ENCODE data around the gene DPP10.

DPP10 gene

DNA sequence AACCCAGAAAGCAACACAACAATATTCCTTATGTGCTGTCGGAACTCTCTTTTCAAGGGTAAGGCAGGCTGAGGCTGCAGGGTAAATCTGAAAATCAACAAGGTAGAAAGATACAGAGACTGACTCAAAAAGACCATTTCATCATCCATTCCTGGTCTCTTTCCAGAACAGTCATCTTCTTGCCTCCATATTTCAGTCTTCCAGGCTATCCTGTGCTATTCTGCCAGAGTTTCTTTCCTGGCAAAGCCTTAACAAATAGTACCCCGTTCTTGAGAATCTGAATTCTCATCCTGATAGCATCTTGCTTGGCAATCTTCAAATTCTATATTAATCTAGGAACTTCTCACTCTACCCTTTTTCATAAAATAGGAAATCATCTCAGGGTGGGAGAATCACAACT is 15.5 kb downstream of the DPP10 start:
- Histone ChIP-seq H3K56ac (ENCODE audit: low read length) (no peak overlapping the region), H3K4me1 (ENCODE audit: control insufficient read depth, low read depth, low read length) (no peaks in the 10 kb centered on the region), H2BK120ac (ENCODE audit: low read depth, low read length) (no peak overlapping the region), H3K4me2 (ENCODE audit: low read length) (no peak overlapping the region), H3K9ac (ENCODE audit: low read length) (no peak overlapping the region), H4K8ac (ENCODE audit: low read depth, low read length) (no peak overlapping the region), H3K27me3 (ENCODE audit: insufficient read depth, low read length, poor library complexity) (no peaks in the 10 kb centered on the region), H3K79me1 (ENCODE audit: low read length) (no peaks in the 10 kb centered on the region), H3K18ac (ENCODE audit: low read length) (no peak overlapping the region), H3K79me2 (ENCODE audit: control insufficient read depth, insufficient read depth, low read length) (no peaks in the 10 kb centered on the region), H4K5ac (ENCODE audit: low read length) (no peak overlapping the region), H2BK15ac (replicated peaks; ENCODE audit: low read depth) (no peak overlapping the region), H2BK5ac (ENCODE audit: low read length) (no peak overlapping the region), H3K23ac (ENCODE audit: low read length) (no peak overlapping the region), H3K27ac (ENCODE audit: low read depth, low read length) (no peak overlapping the region), H3K36me3 (ENCODE audit: control insufficient read depth, insufficient read depth, low read length) (no peaks in the 10 kb centered on the region), H3K4me3 (ENCODE audit: low read length) (no peak overlapping the region), H3K4ac (ENCODE audit: low read depth, low read length) (no peak overlapping the region), H2AK5ac (ENCODE audit: low read length) (no peak overlapping the region)
- WGBS (ENCODE audit: extremely low coverage, insufficient coverage, low lambda C conversion rate): no CpG with 5 or more reads among the region's 2 CpGs
- DNase-seq: no peak

DNA sequence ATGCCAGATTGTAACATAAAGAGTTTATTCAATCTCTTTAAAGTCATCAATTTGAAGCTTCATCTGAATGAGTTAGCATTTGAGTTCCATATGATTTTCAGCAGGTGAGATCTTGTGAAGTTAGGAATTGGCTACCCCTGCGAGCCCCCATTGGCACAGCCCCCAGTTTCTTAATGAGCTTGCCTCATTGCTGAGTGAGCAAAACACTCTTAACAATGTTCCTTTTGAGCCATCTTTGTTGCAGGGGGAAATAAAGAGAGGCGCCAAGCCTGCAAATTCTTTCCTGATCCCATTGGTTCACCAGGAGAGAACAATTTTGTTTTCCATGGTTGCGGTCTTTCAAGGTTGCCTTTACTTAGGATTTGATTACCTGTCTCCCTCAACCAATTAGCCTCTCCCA is 18.7 kb downstream of the DPP10 start:
- no peaks in the 10 kb centered on the region for H3K79me1 ChIP-seq (ENCODE audit: low read length)
- no peak overlapping the region for H2BK15ac ChIP-seq (replicated peaks; ENCODE audit: low read depth)
- DNase-seq: no peak
- H3K9ac ChIP-seq (ENCODE audit: low read length): no peak overlapping the region
- H3K56ac ChIP-seq (ENCODE audit: low read length): no peak overlapping the region
- H3K27ac ChIP-seq (ENCODE audit: low read depth, low read length): no peak overlapping the region
- no peak overlapping the region for H2AK5ac ChIP-seq (ENCODE audit: low read length)
- H3K4me2 ChIP-seq (ENCODE audit: low read length): no peak overlapping the region
- H3K4me1 ChIP-seq (ENCODE audit: control insufficient read depth, low read depth, low read length): no peaks in the 10 kb centered on the region
- no peaks in the 10 kb centered on the region for H3K36me3 ChIP-seq (ENCODE audit: control insufficient read depth, insufficient read depth, low read length)
- H3K18ac ChIP-seq (ENCODE audit: low read length): no peak overlapping the region
- no peak overlapping the region for H3K23ac ChIP-seq (ENCODE audit: low read length)
- no peak overlapping the region for H3K4me3 ChIP-seq (ENCODE audit: low read length)
- H4K5ac ChIP-seq (ENCODE audit: low read length): no peak overlapping the region
- no peak overlapping the region for H3K4ac ChIP-seq (ENCODE audit: low read depth, low read length)
- no peak overlapping the region for H2BK120ac ChIP-seq (ENCODE audit: low read depth, low read length)
- no peaks in the 10 kb centered on the region for H3K27me3 ChIP-seq (ENCODE audit: insufficient read depth, low read length, poor library complexity)
- no peak overlapping the region for H2BK5ac ChIP-seq (ENCODE audit: low read length)
- no CpG with 5 or more reads among the region's 3 CpGs for WGBS (ENCODE audit: extremely low coverage, insufficient coverage, low lambda C conversion rate)
- no peaks in the 10 kb centered on the region for H3K79me2 ChIP-seq (ENCODE audit: control insufficient read depth, insufficient read depth, low read length)
- no peak overlapping the region for H4K8ac ChIP-seq (ENCODE audit: low read depth, low read length)

DNA sequence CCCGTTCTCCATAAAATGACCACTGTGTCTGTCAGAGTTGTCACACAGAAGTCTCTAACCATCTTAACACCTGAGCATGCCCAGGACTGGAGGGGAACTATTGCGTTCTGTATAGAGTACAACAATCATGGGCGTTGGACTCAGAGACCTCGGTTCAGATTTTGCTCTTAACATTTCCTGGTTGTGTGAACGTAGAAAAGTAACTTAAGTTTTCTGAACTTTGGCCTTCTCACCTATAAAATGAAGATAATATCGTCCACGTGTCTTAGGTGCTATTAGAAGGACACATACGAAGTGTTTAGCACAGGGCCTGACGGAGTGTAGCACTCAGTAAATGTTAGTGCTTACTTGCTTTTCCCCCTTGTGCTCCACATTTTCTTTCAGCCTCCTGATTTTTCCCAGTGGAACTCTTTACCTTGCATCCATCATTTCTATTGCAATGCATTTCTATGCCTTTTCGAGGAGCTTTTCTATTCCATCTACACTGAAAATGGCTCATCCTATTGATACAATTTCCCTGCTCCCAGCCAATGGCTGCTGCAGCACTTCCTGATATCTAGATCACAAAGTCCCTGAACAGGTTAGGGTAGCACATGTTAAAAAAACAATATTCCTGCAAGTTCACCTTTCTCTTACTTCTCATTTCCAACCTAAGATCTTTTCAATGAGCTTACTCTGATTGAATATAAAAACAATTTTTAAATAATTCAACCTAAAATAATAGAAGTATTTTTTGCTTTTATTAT is 22.7 kb downstream of the DPP10 start:
- WGBS (ENCODE audit: extremely low coverage, insufficient coverage, low lambda C conversion rate): no CpG with 5 or more reads among the region's 10 CpGs
- Histone ChIP-seq H3K56ac (ENCODE audit: low read length) (no peak overlapping the region), H3K4me2 (ENCODE audit: low read length) (no peak overlapping the region), H4K5ac (ENCODE audit: low read length) (no peak overlapping the region), H3K27ac (ENCODE audit: low read depth, low read length) (no peak overlapping the region), H3K79me2 (ENCODE audit: control insufficient read depth, insufficient read depth, low read length) (no peaks in the 10 kb centered on the region), H3K4ac (ENCODE audit: low read depth, low read length) (no peak overlapping the region), H3K36me3 (ENCODE audit: control insufficient read depth, insufficient read depth, low read length) (no peaks in the 10 kb centered on the region), H3K79me1 (ENCODE audit: low read length) (no peaks in the 10 kb centered on the region), H4K8ac (ENCODE audit: low read depth, low read length) (no peak overlapping the region), H2BK120ac (ENCODE audit: low read depth, low read length) (no peak overlapping the region), H3K9ac (ENCODE audit: low read length) (no peak overlapping the region), H3K18ac (ENCODE audit: low read length) (no peak overlapping the region), H3K4me3 (ENCODE audit: low read length) (no peak overlapping the region), H3K27me3 (ENCODE audit: insufficient read depth, low read length, poor library complexity) (no peaks in the 10 kb centered on the region), H2AK5ac (ENCODE audit: low read length) (no peak overlapping the region), H2BK5ac (ENCODE audit: low read length) (no peak overlapping the region), H2BK15ac (replicated peaks; ENCODE audit: low read depth) (no peak overlapping the region), H3K23ac (ENCODE audit: low read length) (no peak overlapping the region), H3K4me1 (ENCODE audit: control insufficient read depth, low read depth, low read length) (no peaks in the 10 kb centered on the region)
- no peak for DNase-seq

DNA sequence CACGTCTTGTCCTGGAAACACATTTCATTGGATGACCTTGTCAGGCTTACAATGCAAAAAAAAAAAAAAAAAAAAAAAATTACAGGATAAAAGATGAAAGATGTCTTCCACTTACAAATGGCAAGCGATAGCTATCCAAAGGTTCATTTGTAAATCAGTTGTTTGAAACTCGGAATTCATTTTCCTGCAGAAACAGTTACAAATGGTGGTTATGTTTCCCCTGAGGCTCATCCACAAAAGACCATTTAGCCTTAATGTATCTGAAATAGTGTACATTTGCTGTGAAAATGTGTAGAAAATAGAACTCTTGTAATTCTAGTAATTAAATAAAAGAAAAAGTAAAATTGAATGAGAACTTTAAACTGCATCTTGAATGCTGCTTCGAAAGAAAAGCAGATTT is 25.9 kb downstream of the DPP10 start:
- no peak overlapping the region for H4K8ac ChIP-seq (ENCODE audit: low read depth, low read length)
- H3K79me2 ChIP-seq (ENCODE audit: control insufficient read depth, insufficient read depth, low read length): no peaks in the 10 kb centered on the region
- H3K56ac ChIP-seq (ENCODE audit: low read length): no peak overlapping the region
- no peak overlapping the region for H2AK5ac ChIP-seq (ENCODE audit: low read length)
- H2BK15ac ChIP-seq (replicated peaks; ENCODE audit: low read depth): no peak overlapping the region
- H3K23ac ChIP-seq (ENCODE audit: low read length): no peak overlapping the region
- no peak overlapping the region for H3K9ac ChIP-seq (ENCODE audit: low read length)
- H3K27ac ChIP-seq (ENCODE audit: low read depth, low read length): no peak overlapping the region
- no peak overlapping the region for H2BK5ac ChIP-seq (ENCODE audit: low read length)
- WGBS (ENCODE audit: extremely low coverage, insufficient coverage, low lambda C conversion rate): no CpG with 5 or more reads among the region's 4 CpGs
- H3K27me3 ChIP-seq (ENCODE audit: insufficient read depth, low read length, poor library complexity): no peaks in the 10 kb centered on the region
- no peak overlapping the region for H3K4ac ChIP-seq (ENCODE audit: low read depth, low read length)
- H3K36me3 ChIP-seq (ENCODE audit: control insufficient read depth, insufficient read depth, low read length): no peaks in the 10 kb centered on the region
- H3K18ac ChIP-seq (ENCODE audit: low read length): no peak overlapping the region
- H4K5ac ChIP-seq (ENCODE audit: low read length): no peak overlapping the region
- no peaks in the 10 kb centered on the region for H3K79me1 ChIP-seq (ENCODE audit: low read length)
- H3K4me3 ChIP-seq (ENCODE audit: low read length): no peak overlapping the region
- no peak overlapping the region for H3K4me2 ChIP-seq (ENCODE audit: low read length)
- H2BK120ac ChIP-seq (ENCODE audit: low read depth, low read length): no peak overlapping the region
- DNase-seq: no peak
- H3K4me1 ChIP-seq (ENCODE audit: control insufficient read depth, low read depth, low read length): no peaks in the 10 kb centered on the region

DNA sequence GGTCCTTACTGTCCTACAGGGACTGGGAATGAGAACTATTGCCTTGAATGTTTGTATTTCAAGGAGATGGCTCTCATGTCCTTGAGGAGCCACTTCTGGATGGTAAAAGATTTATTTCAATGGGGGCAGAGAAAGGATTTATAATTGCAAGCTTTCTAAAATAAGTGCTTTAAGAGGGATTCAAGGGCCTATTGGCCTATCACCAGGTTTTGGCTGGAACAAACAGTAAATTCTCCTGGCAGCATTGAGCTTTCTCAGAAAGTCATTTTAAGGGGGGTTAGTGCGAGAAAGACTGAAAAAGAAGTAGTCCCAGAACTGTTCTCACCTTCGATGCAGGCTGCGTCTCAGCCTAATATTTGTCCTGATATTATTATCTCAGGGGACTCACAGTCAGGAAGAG is 29.8 kb downstream of the DPP10 start:
- Histone ChIP-seq H3K18ac (ENCODE audit: low read length) (no peak overlapping the region), H2BK5ac (ENCODE audit: low read length) (no peak overlapping the region), H3K56ac (ENCODE audit: low read length) (no peak overlapping the region), H4K5ac (ENCODE audit: low read length) (no peak overlapping the region), H2AK5ac (ENCODE audit: low read length) (no peak overlapping the region), H3K4ac (ENCODE audit: low read depth, low read length) (no peak overlapping the region), H3K4me1 (ENCODE audit: control insufficient read depth, low read depth, low read length) (no peaks in the 10 kb centered on the region), H4K8ac (ENCODE audit: low read depth, low read length) (no peak overlapping the region), H3K79me2 (ENCODE audit: control insufficient read depth, insufficient read depth, low read length) (no peaks in the 10 kb centered on the region), H3K27me3 (ENCODE audit: insufficient read depth, low read length, poor library complexity) (no peaks in the 10 kb centered on the region), H3K27ac (ENCODE audit: low read depth, low read length) (no peak overlapping the region), H3K23ac (ENCODE audit: low read length) (no peak overlapping the region), H3K4me3 (ENCODE audit: low read length) (no peak overlapping the region), H3K79me1 (ENCODE audit: low read length) (no peaks in the 10 kb centered on the region), H3K4me2 (ENCODE audit: low read length) (no peak overlapping the region), H2BK120ac (ENCODE audit: low read depth, low read length) (no peak overlapping the region), H3K9ac (ENCODE audit: low read length) (no peak overlapping the region), H2BK15ac (replicated peaks; ENCODE audit: low read depth) (no peak overlapping the region), H3K36me3 (ENCODE audit: control insufficient read depth, insufficient read depth, low read length) (no peaks in the 10 kb centered on the region)
- no peak for DNase-seq
- WGBS (ENCODE audit: extremely low coverage, insufficient coverage, low lambda C conversion rate): no CpG with 5 or more reads among the region's 3 CpGs

DNA sequence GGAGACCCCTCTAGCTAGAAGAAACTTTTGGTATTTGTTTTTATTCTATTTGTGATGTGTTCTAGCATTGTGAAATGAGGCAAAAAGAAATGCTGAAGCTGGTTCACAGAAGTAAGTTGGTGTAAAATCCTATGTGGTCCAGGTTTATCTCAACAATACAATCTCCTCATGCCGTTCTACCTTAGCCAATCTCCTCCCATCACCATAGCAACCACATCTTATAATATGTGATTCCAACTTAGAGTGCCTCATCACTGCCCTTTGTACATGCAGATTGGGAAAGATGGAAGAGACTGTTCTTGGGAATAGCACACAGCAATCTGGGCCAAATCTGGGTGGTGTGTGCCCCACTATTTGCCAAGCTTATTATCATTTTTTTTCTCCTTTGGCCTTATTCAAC is 30.3 kb downstream of the DPP10 start:
- H3K4me1 ChIP-seq (ENCODE audit: control insufficient read depth, low read depth, low read length): no peaks in the 10 kb centered on the region
- no peaks in the 10 kb centered on the region for H3K27me3 ChIP-seq (ENCODE audit: insufficient read depth, low read length, poor library complexity)
- H2BK120ac ChIP-seq (ENCODE audit: low read depth, low read length): no peak overlapping the region
- H3K23ac ChIP-seq (ENCODE audit: low read length): no peak overlapping the region
- H3K27ac ChIP-seq (ENCODE audit: low read depth, low read length): no peak overlapping the region
- no peak overlapping the region for H3K4ac ChIP-seq (ENCODE audit: low read depth, low read length)
- no peaks in the 10 kb centered on the region for H3K36me3 ChIP-seq (ENCODE audit: control insufficient read depth, insufficient read depth, low read length)
- H3K4me3 ChIP-seq (ENCODE audit: low read length): no peak overlapping the region
- H3K79me1 ChIP-seq (ENCODE audit: low read length): no peaks in the 10 kb centered on the region
- H3K56ac ChIP-seq (ENCODE audit: low read length): no peak overlapping the region
- no peak overlapping the region for H4K8ac ChIP-seq (ENCODE audit: low read depth, low read length)
- H2BK5ac ChIP-seq (ENCODE audit: low read length): no peak overlapping the region
- H3K18ac ChIP-seq (ENCODE audit: low read length): no peak overlapping the region
- DNase-seq: no peak
- no peak overlapping the region for H2AK5ac ChIP-seq (ENCODE audit: low read length)
- no peak overlapping the region for H3K9ac ChIP-seq (ENCODE audit: low read length)
- no peak overlapping the region for H2BK15ac ChIP-seq (replicated peaks; ENCODE audit: low read depth)
- no peak overlapping the region for H4K5ac ChIP-seq (ENCODE audit: low read length)
- WGBS (ENCODE audit: extremely low coverage, insufficient coverage, low lambda C conversion rate): no CpG with 5 or more reads among the region's 1 CpG
- no peak overlapping the region for H3K4me2 ChIP-seq (ENCODE audit: low read length)
- no peaks in the 10 kb centered on the region for H3K79me2 ChIP-seq (ENCODE audit: control insufficient read depth, insufficient read depth, low read length)

All from mesendoderm (in vitro differentiated cells).